Activated naive CD8-positive, alpha-beta T cell treated with anti-CD3 and anti-CD28 coated beads, Interleukin-2, amount 10 ng/mL, durations not matched to agents 7 days and 5 days (primary cell): ENCODE measurements around the gene SMOC2. TPM values are rescaled to one million over a fixed set of nuclear protein-coding genes. Genes with fewer than 3 reads are reported as not detected.

Experiments used
- ATAC-seq: fragments of 150-1000 bp; cut with Tn5 transposase; one replicate; pipeline ENCODE4 v1.10.0; 2021; ENCODE audit warnings: low read depth, moderate library complexity
- POLR2A ChIA-PET: fragments of 350-600 bp; sonication (Branson Sonifier 250); formaldehyde crosslinking; loops from one replicate; lab custom pipeline; 2021; ENCODE audit warnings: antibody characterized with exemption; lab: Charles Lee
- DNase-seq: peaks from one replicate; pipeline ENCODE4 v3.0.0; 2021
- H3K27ac Mint-ChIP-seq: one replicate; pipeline ENCODE4 v1.8.0; 2022; ENCODE audit warnings: mild to moderate bottlenecking, mixed read lengths
- H3K27me3 Mint-ChIP-seq: one replicate; pipeline ENCODE4 v1.8.0; 2022; ENCODE audit warnings: mild to moderate bottlenecking, moderate library complexity, mixed read lengths
- H3K36me3 Mint-ChIP-seq: one replicate; pipeline ENCODE4 v1.8.0; 2021; ENCODE audit warnings: mild to moderate bottlenecking, mixed read lengths
- H3K4me1 Mint-ChIP-seq: one replicate; pipeline ENCODE4 v1.8.0; 2021; ENCODE audit warnings: mixed read lengths
- H3K4me3 Mint-ChIP-seq: one replicate; pipeline ENCODE4 v1.8.0; 2022; ENCODE audit warnings: mild to moderate bottlenecking, moderate library complexity, mixed read lengths
- H3K9me3 Mint-ChIP-seq: one replicate; pipeline ENCODE4 v1.8.0; 2021; ENCODE audit warnings: mixed read lengths
- total RNA-seq, 2 experiments: library from RNA; stranded (reverse); gene quantifications; one replicate each; pipeline ENCODE4 v1.2.3, GENCODE V29; 2021

The SMOC2 gene
- total RNA-seq, 2 experiments from 2014 or later: not detected

DNA sequence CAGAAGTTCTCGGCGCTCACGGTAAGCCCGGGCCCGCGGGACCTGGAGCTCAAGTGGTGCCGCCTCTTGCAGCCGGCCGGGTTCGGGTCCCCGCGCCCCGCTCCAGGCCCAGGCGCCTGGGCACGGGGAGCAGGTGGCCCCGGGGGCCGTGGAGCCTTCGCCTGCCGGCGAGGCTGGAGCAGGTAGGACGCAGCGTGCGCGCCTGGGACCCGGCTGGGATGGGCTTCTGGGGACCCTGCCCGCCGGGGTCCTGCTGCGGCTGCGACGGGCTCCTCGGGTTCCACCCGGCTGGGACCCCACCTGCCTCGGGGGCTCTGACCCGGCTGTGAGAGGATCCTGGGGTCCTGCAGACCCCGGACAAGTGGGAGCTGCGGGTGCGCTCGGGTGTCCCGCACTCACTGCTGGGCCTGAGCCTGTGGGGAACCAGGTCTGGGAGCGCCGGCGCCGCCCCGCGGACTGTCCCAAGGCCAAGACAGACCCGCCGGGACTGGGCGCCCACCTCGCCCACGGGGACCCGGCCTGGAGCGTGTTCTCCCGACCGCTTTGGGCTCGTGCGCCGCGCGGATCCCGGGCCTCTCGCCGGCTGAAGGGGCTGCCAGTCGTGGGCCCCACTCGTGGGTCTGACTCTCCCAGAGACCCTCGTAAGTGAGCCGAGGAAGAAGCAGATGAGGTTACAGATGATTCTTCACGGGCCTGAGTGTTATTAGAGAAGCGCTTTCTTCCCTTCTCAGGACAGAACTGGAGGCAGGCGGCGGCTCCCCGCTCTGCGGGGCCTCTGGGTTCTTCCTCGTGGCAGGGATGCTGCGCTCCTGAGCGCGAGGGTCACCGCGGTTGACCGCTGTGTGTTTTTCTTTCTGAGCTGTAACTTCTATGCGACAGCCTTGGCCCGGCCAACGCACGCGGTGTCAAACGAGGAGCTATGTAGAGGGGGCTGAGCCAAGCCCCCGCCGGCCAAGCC is 729 bp downstream of the SMOC2 start:
- Mint-ChIP-seq H3K36me3 (no peaks in the 10 kb centered on the region), H3K27ac (no peak overlapping the region), H3K9me3 (no peaks in the 10 kb centered on the region), H3K4me1 (no peaks in the 10 kb centered on the region), H3K27me3 (peaks cover 51% of the 10 kb centered on the region), H3K4me3 (no peak overlapping the region)
- POLR2A ChIA-PET: no interaction called here
- ATAC-seq: no peak
- DNase-seq: no peak

GRCh38 chr6:168442646-168443045 is 1.7 kb downstream of the SMOC2 start:
- ATAC-seq: no peak
- H3K9me3 Mint-ChIP-seq: no peaks in the 10 kb centered on the region
- H3K4me1 Mint-ChIP-seq: no peaks in the 10 kb centered on the region
- POLR2A ChIA-PET: no interaction called here
- no peak overlapping the region for H3K4me3 Mint-ChIP-seq
- no peak overlapping the region for H3K27ac Mint-ChIP-seq
- no peaks in the 10 kb centered on the region for H3K36me3 Mint-ChIP-seq
- no peak for DNase-seq
- H3K27me3 Mint-ChIP-seq: peaks cover 53% of the 10 kb centered on the region

- POLR2A ChIA-PET: no interaction called here
- H3K27me3 Mint-ChIP-seq: peaks cover 38% of the 10 kb centered on the region
Measured at GRCh38 chr6:168447282-168447681, 6.3 kb downstream of the SMOC2 start.

DNA sequence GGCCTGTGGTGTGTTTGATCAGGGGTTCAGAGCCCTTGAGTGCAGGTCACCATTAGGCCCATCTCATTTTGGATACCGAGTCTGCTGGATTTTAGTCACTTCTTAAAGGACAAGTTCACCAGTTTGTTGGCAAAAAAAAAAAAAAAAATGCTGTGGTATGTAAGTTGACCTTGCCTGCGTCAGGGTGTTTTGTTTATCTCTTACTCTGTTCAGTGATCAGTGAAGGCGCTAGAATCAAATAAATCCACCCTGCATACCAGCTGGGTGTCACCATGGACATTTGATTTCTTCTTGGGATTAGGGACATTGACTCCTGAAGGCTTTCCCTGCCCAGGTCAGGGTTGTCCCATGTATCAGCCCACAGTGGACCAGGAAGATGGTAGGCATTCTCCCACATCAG is 6.7 kb downstream of the SMOC2 start:
- Mint-ChIP-seq H3K4me1 (no peaks in the 10 kb centered on the region), H3K27me3 (peaks cover 33% of the 10 kb centered on the region), H3K4me3 (no peak overlapping the region), H3K36me3 (no peaks in the 10 kb centered on the region), H3K27ac (no peak overlapping the region), H3K9me3 (no peaks in the 10 kb centered on the region)
- POLR2A ChIA-PET: no interaction called here
- ATAC-seq (no peak), DNase-seq (no peak)

More at GRCh38 chr6:168447282-168447681, 6.3 kb downstream of the SMOC2 start:
- ATAC-seq (no peak), DNase-seq (no peak)
- H3K4me1 Mint-ChIP-seq: no peaks in the 10 kb centered on the region
- H3K9me3 Mint-ChIP-seq: no peaks in the 10 kb centered on the region
- no peaks in the 10 kb centered on the region for H3K36me3 Mint-ChIP-seq
- H3K4me3 Mint-ChIP-seq: no peak overlapping the region
- H3K27ac Mint-ChIP-seq: no peak overlapping the region

DNA sequence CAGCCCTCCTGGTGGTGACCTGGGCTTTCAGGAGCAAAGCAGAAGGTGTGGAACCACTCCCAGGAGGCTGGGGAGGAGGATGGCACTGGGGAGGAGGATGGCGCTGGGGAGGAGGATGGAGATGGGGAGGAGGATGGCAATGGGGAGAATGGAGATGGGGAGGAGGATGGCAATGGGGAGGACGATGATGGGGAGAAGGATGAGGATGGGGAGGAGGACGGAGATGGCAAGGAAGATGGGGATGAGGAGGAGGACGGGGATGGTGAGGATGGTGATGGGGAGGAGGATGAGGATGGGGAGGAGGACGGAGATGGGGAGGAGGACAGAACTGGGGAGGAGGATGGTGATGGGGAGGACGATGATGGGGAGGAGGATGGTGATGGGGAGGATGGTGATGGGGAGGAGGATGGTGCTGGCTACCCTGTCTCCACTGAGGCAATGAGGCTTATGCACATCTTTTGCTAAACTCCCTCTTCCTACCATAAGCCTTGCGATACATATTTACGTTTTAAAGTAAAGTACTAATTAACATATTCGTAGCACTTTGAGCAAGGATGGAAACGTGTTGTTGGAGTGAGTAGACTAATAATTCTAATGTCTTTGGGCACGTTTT is 7.4 kb downstream of the SMOC2 start:
- Mint-ChIP-seq H3K36me3 (no peaks in the 10 kb centered on the region), H3K9me3 (no peaks in the 10 kb centered on the region), H3K4me1 (no peaks in the 10 kb centered on the region), H3K4me3 (no peak overlapping the region), H3K27me3 (peaks cover 28% of the 10 kb centered on the region), H3K27ac (no peak overlapping the region)
- POLR2A ChIA-PET: no interaction called here
- ATAC-seq (no peak), DNase-seq (no peak)

- ATAC-seq (no peak), DNase-seq (no peak)
- no peaks in the 10 kb centered on the region for H3K9me3 Mint-ChIP-seq
- H3K27me3 Mint-ChIP-seq: peaks cover 15% of the 10 kb centered on the region
- no peak overlapping the region for H3K27ac Mint-ChIP-seq
- H3K4me1 Mint-ChIP-seq: no peaks in the 10 kb centered on the region
- no peaks in the 10 kb centered on the region for H3K36me3 Mint-ChIP-seq
- POLR2A ChIA-PET: no interaction called here
- H3K4me3 Mint-ChIP-seq: no peak overlapping the region
Measured at GRCh38 chr6:168450917-168451316, 9.9 kb downstream of the SMOC2 start.

- POLR2A ChIA-PET: no interaction called here
- Mint-ChIP-seq H3K4me1 (no peaks in the 10 kb centered on the region), H3K27me3 (peaks cover 15% of the 10 kb centered on the region)
Measured at GRCh38 chr6:168451805-168452517, 11.0 kb downstream of the SMOC2 start.

GRCh38 chr6:168452685-168453377 is 11.8 kb downstream of the SMOC2 start:
- H3K4me1 Mint-ChIP-seq: no peaks in the 10 kb centered on the region
- no peaks in the 10 kb centered on the region for H3K36me3 Mint-ChIP-seq
- H3K27ac Mint-ChIP-seq: no peak overlapping the region
- no peaks in the 10 kb centered on the region for H3K9me3 Mint-ChIP-seq
- DNase-seq (no peak), ATAC-seq (no peak)
- no peak overlapping the region for H3K4me3 Mint-ChIP-seq
- peaks cover 12% of the 10 kb centered on the region for H3K27me3 Mint-ChIP-seq
- POLR2A ChIA-PET: no interaction called here

More at GRCh38 chr6:168451805-168452517, 11.0 kb downstream of the SMOC2 start:
- Mint-ChIP-seq H3K4me3 (no peak overlapping the region), H3K36me3 (no peaks in the 10 kb centered on the region), H3K9me3 (no peaks in the 10 kb centered on the region), H3K27ac (no peak overlapping the region)
- no peak for ATAC-seq
- DNase-seq: no peak

DNA sequence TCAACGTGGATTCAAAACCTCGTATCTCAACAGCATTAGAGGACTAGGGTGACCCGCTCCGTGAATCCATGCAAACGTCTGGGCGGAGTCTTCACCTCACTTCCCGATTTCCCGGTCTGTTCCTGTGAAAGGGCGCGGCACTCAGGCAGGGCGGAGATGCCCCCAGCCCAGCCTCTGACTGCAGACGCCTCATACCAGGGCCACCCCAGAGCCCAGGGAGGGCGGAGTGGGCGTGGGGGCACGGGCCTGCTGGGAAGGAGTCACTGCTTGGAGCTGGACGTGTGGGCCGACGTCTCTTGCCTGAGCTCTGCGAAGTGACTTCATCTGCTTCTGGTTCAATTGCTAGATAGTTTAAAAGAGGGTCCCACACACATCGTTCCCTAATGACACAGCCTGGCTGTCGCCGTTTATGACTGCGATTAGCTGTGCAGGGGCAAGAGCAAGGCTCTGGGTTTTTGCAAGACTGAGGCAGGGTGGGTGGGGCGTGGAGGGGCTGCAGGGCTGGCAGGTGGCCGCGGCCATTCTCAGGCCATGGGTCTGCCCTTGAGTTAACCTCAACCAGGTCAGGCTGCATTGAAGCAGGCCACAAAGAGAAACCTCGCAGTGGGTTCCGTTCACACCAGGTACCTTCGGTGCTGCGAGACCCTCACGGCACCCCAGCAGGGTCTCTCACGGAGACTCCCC is 15.0 kb downstream of the SMOC2 start:
- Mint-ChIP-seq H3K27me3 (peaks cover 11% of the 10 kb centered on the region), H3K27ac (no peak overlapping the region), H3K36me3 (no peaks in the 10 kb centered on the region), H3K4me3 (no peak overlapping the region), H3K9me3 (no peaks in the 10 kb centered on the region), H3K4me1 (no peaks in the 10 kb centered on the region)
- POLR2A ChIA-PET: no interaction called here
- DNase-seq: no peak
- ATAC-seq: no peak

GRCh38 chr6:168456907-168457652 is 16.1 kb downstream of the SMOC2 start:
- no peaks in the 10 kb centered on the region for H3K36me3 Mint-ChIP-seq
- H3K27ac Mint-ChIP-seq: no peak overlapping the region
- H3K4me1 Mint-ChIP-seq: no peaks in the 10 kb centered on the region
- DNase-seq: no peak
- peaks cover 7% of the 10 kb centered on the region for H3K27me3 Mint-ChIP-seq
- H3K4me3 Mint-ChIP-seq: no peak overlapping the region
- ATAC-seq: no peak
- no peaks in the 10 kb centered on the region for H3K9me3 Mint-ChIP-seq
- POLR2A ChIA-PET: no interaction called here

GRCh38 chr6:168457653-168457934 is 16.6 kb downstream of the SMOC2 start:
- no peaks in the 10 kb centered on the region for H3K9me3 Mint-ChIP-seq
- H3K36me3 Mint-ChIP-seq: no peaks in the 10 kb centered on the region
- no peaks in the 10 kb centered on the region for H3K4me1 Mint-ChIP-seq
- POLR2A ChIA-PET: no interaction called here
- peaks cover 7% of the 10 kb centered on the region for H3K27me3 Mint-ChIP-seq
- DNase-seq (no peak), ATAC-seq (no peak)
- no peak overlapping the region for H3K4me3 Mint-ChIP-seq
- H3K27ac Mint-ChIP-seq: no peak overlapping the region

DNA sequence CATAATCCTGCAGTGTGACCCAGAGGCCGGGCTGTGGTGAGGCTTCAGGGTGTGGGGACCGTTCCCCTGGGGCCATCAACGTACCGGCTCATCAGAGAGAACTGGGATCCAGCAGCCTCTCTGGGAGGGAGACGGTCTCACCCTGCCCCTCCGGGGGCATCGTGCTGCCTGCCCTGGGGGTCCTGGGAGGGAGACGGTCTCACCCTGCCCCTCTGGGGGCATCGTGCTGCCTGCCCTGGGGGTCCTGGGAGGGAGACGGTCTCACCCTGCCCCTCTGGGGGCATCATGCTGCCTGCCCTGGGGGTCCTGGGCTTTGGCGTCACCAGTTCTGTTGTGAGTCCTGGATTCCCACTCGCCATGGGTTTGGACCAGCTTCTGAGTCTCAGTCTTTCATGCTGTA is 17.1 kb downstream of the SMOC2 start:
- no peak overlapping the region for H3K4me3 Mint-ChIP-seq
- no peaks in the 10 kb centered on the region for H3K9me3 Mint-ChIP-seq
- H3K27ac Mint-ChIP-seq: no peak overlapping the region
- ATAC-seq: no peak
- H3K36me3 Mint-ChIP-seq: no peaks in the 10 kb centered on the region
- H3K4me1 Mint-ChIP-seq: no peaks in the 10 kb centered on the region
- peaks cover 7% of the 10 kb centered on the region for H3K27me3 Mint-ChIP-seq
- no peak for DNase-seq
- POLR2A ChIA-PET: no interaction called here
